ENCODE results near the gene HMCES. TPM values are rescaled to one million over a fixed set of nuclear protein-coding genes. Genes with fewer than 3 reads are reported as not detected.

HMCES gene
- total and polyA plus RNA-seq, 12 donors, result 24.1 to 56.1 (median 43.2) TPM

DNA sequence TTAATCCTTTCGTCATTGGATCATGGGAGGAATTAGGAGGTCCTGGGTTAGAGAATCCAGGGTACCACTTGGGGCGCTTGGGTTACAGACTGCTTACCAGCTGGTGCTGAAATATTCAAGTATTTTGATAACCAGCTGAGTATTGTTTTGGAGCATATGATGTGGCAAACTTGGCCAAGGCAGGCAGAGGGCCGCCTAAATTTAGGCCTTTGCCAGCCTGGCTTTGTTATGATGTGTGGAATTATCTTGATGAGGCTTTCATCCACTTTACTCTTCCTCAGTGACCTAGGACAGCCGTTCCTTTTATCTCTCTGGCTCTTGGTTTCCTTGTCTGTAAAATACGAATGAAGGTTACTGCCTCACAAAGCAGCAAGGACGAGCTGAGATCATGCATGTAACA lies 22.4 kb upstream of the HMCES start:
- Histone ChIP-seq H3K27ac (peak overlapping the region in 7 of 10 donors; percentile 27 to 66 (median 47)), H3K27me3 (no peaks in the 10 kb centered on the region), H3K9me3 (no peaks in the 10 kb centered on the region), H3K4me1 (peaks cover 0 to 32% (median 14%) of the 10 kb centered on the region in 9 donors), H3K36me3 (peaks cover 0 to 100% (median 73%) of the 10 kb centered on the region in 9 donors), H3K4me3 (no peak overlapping the region)
- intact Hi-C loops (cut with DNase I), result no loop called here
- peak; percentile 32 to 75 (median 66) for ATAC-seq
- TF ChIP-seq, protein P1, sequence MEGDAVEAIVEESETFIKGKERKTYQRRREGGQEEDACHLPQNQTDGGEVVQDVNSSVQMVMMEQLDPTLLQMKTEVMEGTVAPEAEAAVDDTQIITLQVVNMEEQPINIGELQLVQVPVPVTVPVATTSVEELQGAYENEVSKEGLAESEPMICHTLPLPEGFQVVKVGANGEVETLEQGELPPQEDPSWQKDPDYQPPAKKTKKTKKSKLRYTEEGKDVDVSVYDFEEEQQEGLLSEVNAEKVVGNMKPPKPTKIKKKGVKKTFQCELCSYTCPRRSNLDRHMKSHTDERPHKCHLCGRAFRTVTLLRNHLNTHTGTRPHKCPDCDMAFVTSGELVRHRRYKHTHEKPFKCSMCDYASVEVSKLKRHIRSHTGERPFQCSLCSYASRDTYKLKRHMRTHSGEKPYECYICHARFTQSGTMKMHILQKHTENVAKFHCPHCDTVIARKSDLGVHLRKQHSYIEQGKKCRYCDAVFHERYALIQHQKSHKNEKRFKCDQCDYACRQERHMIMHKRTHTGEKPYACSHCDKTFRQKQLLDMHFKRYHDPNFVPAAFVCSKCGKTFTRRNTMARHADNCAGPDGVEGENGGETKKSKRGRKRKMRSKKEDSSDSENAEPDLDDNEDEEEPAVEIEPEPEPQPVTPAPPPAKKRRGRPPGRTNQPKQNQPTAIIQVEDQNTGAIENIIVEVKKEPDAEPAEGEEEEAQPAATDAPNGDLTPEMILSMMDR (IDR thresholded peaks at IDR 0.05), result no peak
- DNase-seq, result peak in 1 of 2 donors; percentile 24
- 41 to 65% methylated on average over 6 of the region's 6 CpGs for WGBS, 2 donors

DNA sequence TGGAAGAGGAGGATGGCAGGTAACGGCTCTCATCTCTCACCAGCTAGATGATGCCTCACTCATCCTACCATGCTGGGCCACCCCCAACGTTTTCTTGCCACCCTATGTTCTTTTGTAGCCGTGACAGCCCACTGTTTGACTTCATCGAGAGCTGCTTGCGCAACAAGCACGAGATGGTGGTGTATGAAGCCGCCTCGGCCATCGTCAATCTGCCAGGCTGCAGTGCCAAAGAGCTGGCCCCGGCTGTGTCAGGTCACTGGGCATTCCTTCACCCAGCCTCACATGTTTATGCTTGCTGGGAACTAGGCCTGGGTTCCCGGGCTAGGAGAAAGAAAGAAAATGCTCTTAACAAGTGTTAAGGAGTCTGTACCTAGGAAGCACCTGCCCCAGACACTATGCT lies 21.1 kb upstream of the HMCES start:
- DNase-seq, result no peak
- TF ChIP-seq, protein P1 (IDR thresholded peaks at IDR 0.05), result no peak
- 92% methylated on average over 11 of the region's 11 CpGs for WGBS, 2 donors
- intact Hi-C loops (cut with DNase I), result no loop called here
- H3K9me3 ChIP-seq, result no peaks in the 10 kb centered on the region
- H3K27ac ChIP-seq, result no peak overlapping the region
- H3K36me3 ChIP-seq, result peaks cover 0 to 100% (median 84%) of the 10 kb centered on the region in 9 donors
- peak in 3 of 8 donors; percentile 35 to 55 (median 41) for ATAC-seq
- H3K4me3 ChIP-seq, result no peak overlapping the region
- H3K4me1 ChIP-seq, result peaks cover 0 to 24% (median 8%) of the 10 kb centered on the region in 9 donors
- H3K27me3 ChIP-seq, result no peaks in the 10 kb centered on the region

- DNase-seq (no peak), ATAC-seq (no peak)
- 92 to 93% methylated on average over 7 of the region's 7 CpGs for WGBS, 2 donors
- Histone ChIP-seq H3K36me3 (peaks cover 0 to 100% (median 97%) of the 10 kb centered on the region in 9 donors), H3K4me3 (no peak overlapping the region), H3K27me3 (no peaks in the 10 kb centered on the region), H3K4me1 (peaks cover 0 to 18% (median 8%) of the 10 kb centered on the region in 9 donors), H3K9me3 (no peaks in the 10 kb centered on the region), H3K27ac (no peak overlapping the region)
- intact Hi-C loops (cut with DNase I), result no loop called here
- TF ChIP-seq, protein P1 (IDR thresholded peaks at IDR 0.05), result no peak
These were observed 18.8 kb upstream of the HMCES start for GRCh38 chr3:129259612-129260477.

GRCh38 chr3:129260606-129261005 lies 18.1 kb upstream of the HMCES start:
- H3K27me3 ChIP-seq, result no peaks in the 10 kb centered on the region
- H3K36me3 ChIP-seq, result peaks cover 0 to 100% (median 98%) of the 10 kb centered on the region in 9 donors
- intact Hi-C loops (cut with DNase I), result no loop called here
- DNase-seq, result no peak
- ATAC-seq, result no peak
- H3K27ac ChIP-seq, result no peak overlapping the region
- no peak overlapping the region for H3K4me3 ChIP-seq
- WGBS, 2 donors, result 96 to 98% methylated on average over 11 of the region's 11 CpGs
- H3K4me1 ChIP-seq, result peaks cover 0 to 17% (median 8%) of the 10 kb centered on the region in 9 donors
- H3K9me3 ChIP-seq, result no peaks in the 10 kb centered on the region
- TF ChIP-seq, protein P1 (IDR thresholded peaks at IDR 0.05), result no peak
